K562 (cell line): ENCODE measurements around the gene SPTLC3. TPM values are rescaled to one million over a fixed set of nuclear protein-coding genes. Genes with fewer than 3 reads are reported as not detected.
"Not testable (repeated sequence)": the region's sequence is repeated elsewhere in the genome, so short reads cannot be mapped to it uniquely, and the experiment has no call there.

Experiments
- ATAC-seq: fragments of 200-7000 bp; cut with Tn5 transposase; 3 replicates; pipeline ENCODE4 v1.9.1; 2020; ENCODE audit warnings: moderate library complexity
- BruUV-seq: library from RNA; stranded (reverse); fragments of 400-500 nt; replicated peaks from 2 replicates; lab custom pipeline; 2021; lab: Mats Ljungman, UMichigan
- CTCF ChIA-PET: fragments of 300-600 bp; formaldehyde crosslinking; extraction: SDS; loops from one replicate; lab custom pipeline; 2021; ENCODE audit warnings: low intra/inter-chr PET ratio; lab: Yijun Ruan, JAX
- POLR2A ChIA-PET: fragments of 300-600, 350-650 bp; sonication (Branson Sonifier 250); formaldehyde crosslinking; extraction: SDS; loops from one replicate; lab custom pipeline; 2021; ENCODE audit warnings: antibody characterized with exemption, inconsistent platforms; lab: Yijun Ruan, JAX
- DNase-seq, 4 experiments: peaks; one replicate each; pipeline versions ENCODE4 v3.0.0 to v3.0.0-alpha.2; 2011 to 2018; ENCODE audit warnings: low spot score in 3 of 4, mixed read lengths in 3 of 4; ENCODE audit errors: extremely low read depth in 1 of 4
- FAIRE-seq: peaks from 2 replicates; lab custom pipeline; 2011; peaks lifted over from hg19 to GRCh38; lab: Jason Lieb, UNC
- H2AFZ ChIP-seq: 2 replicates; pipeline ENCODE4 v1.6.0; 2011; ENCODE audit warnings: low read depth, low read length, control low read depth, inconsistent platforms
- H3K27ac ChIP-seq: fragments of 200-600 bp; 3 replicates; pipeline ENCODE4 v1.8.0; 2011; ENCODE audit warnings: low read depth, mild to moderate bottlenecking, control low read depth, inconsistent platforms, low read length, moderate library complexity, mixed read lengths; ENCODE audit errors: extremely low read depth
- H3K27me3 ChIP-seq, 2 experiments: fragments of 300-600 bp in 1 of 2; 2 replicates in 1 of 2; 3 replicates in 1 of 2; pipeline versions ENCODE4 v1.6.0 to v1.8.0; 2011; ENCODE audit warnings: inconsistent platforms in 2 of 2, low read length in 2 of 2, mild to moderate bottlenecking in 1 of 2, mixed read lengths in 1 of 2, moderate library complexity in 1 of 2; ENCODE audit not compliant: control insufficient read depth in 2 of 2, insufficient read depth in 2 of 2
- H3K36me3 ChIP-seq: fragments of 300-600 bp; 3 replicates; pipeline ENCODE4 v1.8.0; 2011; ENCODE audit warnings: mild to moderate bottlenecking, low read length, inconsistent platforms; ENCODE audit not compliant: control insufficient read depth, insufficient read depth
- H3K4me1 ChIP-seq, 2 experiments: fragments of 200-600 bp in 1 of 2; replicated peaks in 1 of 2; 2 replicates in 1 of 2; 3 replicates in 1 of 2; pipeline versions ENCODE4 v1.5.1 to v1.8.0; 2011; ENCODE audit warnings: inconsistent platforms in 2 of 2, low read length in 2 of 2, mild to moderate bottlenecking in 1 of 2, mixed read lengths in 1 of 2, moderate library complexity in 1 of 2; ENCODE audit not compliant: control insufficient read depth in 2 of 2, insufficient read depth in 2 of 2
- H3K4me2 ChIP-seq: 2 replicates; pipeline ENCODE4 v1.6.1; 2011; ENCODE audit warnings: low read length, control low read depth, inconsistent platforms, mixed read lengths; ENCODE audit not compliant: insufficient read depth
- H3K4me3 ChIP-seq: fragments of 200-600 bp; sonication (generic), shearing (Covaris generic); 2 replicates; pipeline ENCODE4 v1.5.1; 2016; ENCODE audit warnings: control low read depth, inconsistent platforms
- H3K79me2 ChIP-seq: fragments of 200-600 bp; 3 replicates; pipeline ENCODE4 v1.8.0; 2011; ENCODE audit warnings: low read length, inconsistent platforms; ENCODE audit not compliant: control insufficient read depth, insufficient read depth
- H3K9ac ChIP-seq, 2 experiments: 2 replicates each; pipeline versions ENCODE4 v1.6.0 to v1.6.1; 2011; ENCODE audit warnings: low read depth in 2 of 2, low read length in 2 of 2, control low read depth in 1 of 2, inconsistent platforms in 1 of 2, mild to moderate bottlenecking in 1 of 2, mixed read lengths in 1 of 2; ENCODE audit not compliant: insufficient read depth in 1 of 2
- H3K9me1 ChIP-seq: one replicate; pipeline ENCODE4 v1.6.0; 2011; ENCODE audit warnings: inconsistent platforms, mild to moderate bottlenecking, low read length, moderate library complexity; ENCODE audit not compliant: control insufficient read depth, insufficient read depth
- H3K9me3 ChIP-seq: replicated peaks from 2 replicates; pipeline ENCODE4 v1.5.1; 2011; ENCODE audit warnings: low read depth, low read length, inconsistent platforms; ENCODE audit not compliant: control insufficient read depth, insufficient read depth
- H4K20me1 ChIP-seq: replicated peaks from 2 replicates; pipeline ENCODE4 v1.6.1; 2011; ENCODE audit warnings: low read length, inconsistent platforms, mixed read lengths; ENCODE audit not compliant: control insufficient read depth, insufficient read depth
- BACH1 ChIP-seq: fragments of 200-800 bp; sonication (Bioruptor generic); IDR thresholded peaks from 2 replicates; pipeline ENCODE4 v1.6.1; 2016; ENCODE audit warnings: missing genetic modification characterization, missing compliant biosample characterization
- FOXA1 ChIP-seq: fragments of 450-650 bp; IDR thresholded peaks from 2 replicates; pipeline ENCODE4 v1.6.1; 2016; ENCODE audit warnings: mild to moderate bottlenecking, borderline replicate concordance
- IFI16 ChIP-seq: fragments of 250-450 bp; sonication (Bioruptor Pico); IDR thresholded peaks from 2 replicates; pipeline ENCODE4 v2.1.2; 2022; ENCODE audit warnings: mild to moderate bottlenecking, inconsistent platforms
- POLR2G ChIP-seq: fragments of 200-400 bp; formaldehyde crosslinking; IDR thresholded peaks from 2 replicates; pipeline ENCODE4 v1.6.1; 2017; ENCODE audit warnings: low read depth, mild to moderate bottlenecking, antibody characterized with exemption, low read length, moderate library complexity
- SMAD4 ChIP-seq: fragments of 250-450 bp; sonication (Bioruptor Pico); conservative IDR thresholded peaks from 2 replicates; pipeline ENCODE4 v1.8.0; 2021; ENCODE audit warnings: inconsistent platforms, mild to moderate bottlenecking, moderate library complexity
- TAF9B ChIP-seq: fragments of 450-650 bp; IDR thresholded peaks from 2 replicates; pipeline ENCODE4 v1.6.1; 2018; ENCODE audit warnings: mild to moderate bottlenecking; ENCODE audit not compliant: partially characterized antibody
- TGIF2 ChIP-seq: sonication (generic); formaldehyde crosslinking; IDR thresholded peaks from 2 replicates; pipeline ENCODE4 v1.8.1; 2022; ENCODE audit warnings: mild to moderate bottlenecking, missing genetic modification reagents, moderate library complexity
- THRB ChIP-seq: fragments of 450-650 bp; formaldehyde crosslinking; conservative IDR thresholded peaks from 2 replicates; pipeline ENCODE4 v1.4.0; 2022; ENCODE audit warnings: mild to moderate bottlenecking, missing genetic modification characterization
- ZNF436 ChIP-seq: fragments of 250-450, 450-650 bp; sonication (Bioruptor Pico); formaldehyde crosslinking; IDR thresholded peaks from 2 replicates; pipeline ENCODE4 v1.7.0; 2020; ENCODE audit warnings: mild to moderate bottlenecking
- ZNF551 ChIP-seq: fragments of 250-450 bp; sonication (Bioruptor Pico); IDR thresholded peaks from 2 replicates; pipeline ENCODE4 v1.5.0; 2021; ENCODE audit warnings: mild to moderate bottlenecking, moderate library complexity
- ZNF764 ChIP-seq: fragments of 250-450 bp; sonication (Bioruptor Pico); IDR thresholded peaks from 2 replicates; pipeline ENCODE4 v1.4.0; 2020; ENCODE audit warnings: low read depth, mild to moderate bottlenecking, moderate library complexity
- ZNF785 ChIP-seq: fragments of 250-450 bp; sonication (Bioruptor Pico); IDR thresholded peaks from 2 replicates; pipeline ENCODE4 v1.4.0; 2020; ENCODE audit warnings: mild to moderate bottlenecking
- WGBS: fragments of 100-300 bp; shearing (Covaris generic); methylation state at CpG from one replicate; pipeline ENCODE4 v1.1.6; 2016; ENCODE audit warnings: low coverage, mixed read lengths; ENCODE audit not compliant: insufficient coverage; ENCODE audit errors: missing lambda C conversion rate; 5-methylcytosine and 5-hydroxymethylcytosine counted together
- in situ Hi-C: fragments of 300-500 bp; cut with MboI; formaldehyde crosslinking; loops from 4 replicates; pipeline ENCODE4 v1.15.0; 2018; ENCODE audit warnings: inconsistent platforms, mixed read lengths
- intact Hi-C: fragments of 100-400 bp; cut with micrococcal nuclease; formaldehyde crosslinking; loops from 2 replicates; pipeline ENCODE4 v1.14.2; 2022
- polyA plus RNA-seq, 8 experiments: library from polyadenylated mRNA; depleted of rRNA in 4 of 8; stranded (reverse) in 5 of 8; unstranded in 3 of 8; fragments of >200 nt; fragmentation: Nextera tagmentation in 2 of 8; fragmentation: Illumina TruSeq in 1 of 8; extraction: Ambion mirVana in 2 of 8; extraction: Trizol in 1 of 8; gene quantifications; 2 replicates each; pipeline versions ENCODE4 v1.2.1 to v1.2.3, GENCODE V29; 2011 to 2014; ENCODE audit warnings: inconsistent platforms in 1 of 8, missing spikeins in 1 of 8
- total RNA-seq, 7 experiments: library from RNA; depleted of rRNA in 6 of 7; stranded (reverse); fragments of >200 nt in 6 of 7; fragmentation: Illumina TruSeq in 2 of 7; extraction: Trizol in 2 of 7; gene quantifications; 2 replicates each; pipeline versions ENCODE4 v1.2.1 to v1.2.3, GENCODE V29; 2011 to 2021; ENCODE audit warnings: low replicate concordance in 1 of 7
- TF ChIP-seq, protein P1 (sequence below): sonication (generic); formaldehyde crosslinking; IDR thresholded peaks from 2 replicates; pipeline ENCODE4 v1.9.0; 2022; ENCODE audit warnings: mild to moderate bottlenecking, missing genetic modification reagents

The SPTLC3 gene
- total and polyA plus RNA-seq, 9 of the 15 experiments (the other 6 are each of a cell fraction or from before 2014, with no cell fraction given), result not detected

- no peak for TF ChIP-seq SMAD4 (CRISPR knock-in tag)
These were observed 29.9 kb upstream of the SPTLC3 start (continued) for GRCh38 chr20:12978613-12979495.

DNA sequence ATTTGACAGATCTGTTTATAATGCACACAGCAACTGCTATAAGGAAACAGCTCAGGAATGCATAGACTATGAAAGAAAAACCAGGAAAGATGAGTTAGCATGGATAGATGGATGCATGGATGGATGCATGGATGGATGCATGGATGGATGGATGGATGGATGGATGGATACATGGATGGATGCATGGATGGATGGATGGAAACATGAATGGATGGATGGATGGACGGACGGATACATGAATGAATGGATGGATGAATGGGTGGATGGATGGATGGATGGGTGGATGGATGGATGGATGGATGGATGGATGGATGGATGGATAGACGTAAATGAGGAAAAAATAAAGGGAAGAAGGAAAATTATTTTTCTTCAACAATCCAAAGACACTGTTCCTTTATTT, 29.1 kb upstream of the SPTLC3 start:
- CTCF ChIA-PET, H3K9ac ChIP-seq, POLR2A ChIA-PET, H2AFZ ChIP-seq, in situ Hi-C loops, H3K79me2 ChIP-seq, H3K4me1 ChIP-seq, H3K4me3 ChIP-seq, H3K36me3 ChIP-seq, BruUV-seq, H3K27ac ChIP-seq, FAIRE-seq, ATAC-seq, DNase-seq, H3K9me3 ChIP-seq, H4K20me1 ChIP-seq, H3K27me3 ChIP-seq, H3K9me1 ChIP-seq, H3K4me2 ChIP-seq, intact Hi-C loops: not testable (repeated sequence)
- 0% methylated on average over 2 of the region's 3 CpGs for WGBS

DNA sequence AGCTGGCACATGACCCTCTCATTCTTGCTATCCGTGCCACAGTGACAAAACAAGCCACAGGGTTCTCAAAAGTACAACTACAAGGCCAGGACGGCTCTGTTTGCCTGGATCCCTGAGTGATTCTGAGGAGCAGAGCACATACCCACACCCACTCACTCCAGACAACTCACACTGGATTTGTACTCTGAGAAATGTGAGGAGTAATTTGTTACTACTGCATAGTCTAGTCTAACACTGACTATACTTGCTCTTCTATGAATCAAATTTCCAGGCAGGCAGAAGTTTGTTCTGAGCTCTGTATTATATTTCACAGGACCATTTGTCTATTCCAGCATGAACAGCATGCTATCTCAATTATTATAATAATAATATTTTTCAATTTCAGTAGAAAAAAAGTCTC, 26.7 kb upstream of the SPTLC3 start:
- CTCF ChIA-PET, result no interaction called here
- no peaks in the 10 kb centered on the region for H3K9me1 ChIP-seq
- H2AFZ ChIP-seq, result no peak overlapping the region
- H3K4me2 ChIP-seq, result no peak overlapping the region
- H3K9me3 ChIP-seq, result no peaks in the 10 kb centered on the region
- no peak overlapping the region for H3K9ac ChIP-seq
- H3K36me3 ChIP-seq, result no peaks in the 10 kb centered on the region
- DNase-seq, result no peak
- TF ChIP-seq ZNF436 (CRISPR knock-in tag) (no peak), ZNF785 (no peak), IFI16 (CRISPR knock-in tag) (no peak), THRB (no peak), POLR2G (no peak), FOXA1 (no peak), ZNF764 (no peak), BACH1 (tag) (no peak), ZNF551 (CRISPR knock-in tag) (no peak), TAF9B (no peak), TGIF2 (CRISPR knock-in tag) (no peak)
- TF ChIP-seq, protein P1, sequence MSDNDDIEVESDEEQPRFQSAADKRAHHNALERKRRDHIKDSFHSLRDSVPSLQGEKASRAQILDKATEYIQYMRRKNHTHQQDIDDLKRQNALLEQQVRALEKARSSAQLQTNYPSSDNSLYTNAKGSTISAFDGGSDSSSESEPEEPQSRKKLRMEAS (CRISPR knock-in tag), result no peak
- TF ChIP-seq, all 486 proteins: peak for 0
- no peak for ATAC-seq
- in situ Hi-C loops (no loop called here), intact Hi-C loops (no loop called here)
- Histone ChIP-seq H3K27ac (no peak overlapping the region), H3K4me3 (no peak overlapping the region), H3K79me2 (no peaks in the 10 kb centered on the region), H4K20me1 (no peaks in the 10 kb centered on the region), H3K27me3 (no peaks in the 10 kb centered on the region), H3K4me1 (no peaks in the 10 kb centered on the region)
- no TSS peak for BruUV-seq
- FAIRE-seq, result no peak
- WGBS, result 0% methylated on average over 2 of the region's 2 CpGs
- POLR2A ChIA-PET, result no interaction called here
